H7 (cell line): ENCODE results near the gene CACNA1B. TPM values are rescaled to one million over a fixed set of nuclear protein-coding genes. Genes with fewer than 3 reads are reported as not detected.
A peak's percentile ranks its signal among the peaks of the same experiment; 100 is the strongest.
"Not testable (repeated sequence)": the region's sequence is repeated elsewhere in the genome, so short reads cannot be mapped to it uniquely, and the experiment has no call there.

Experiments
- DNase-seq: peaks from one replicate; pipeline ENCODE4 v3.0.0; 2012
- H3K27me3 ChIP-seq: 2 replicates; pipeline ENCODE4 v1.6.0; 2011; ENCODE audit warnings: mild to moderate bottlenecking, low read length; ENCODE audit not compliant: control insufficient read depth, insufficient read depth
- H3K36me3 ChIP-seq: replicated peaks from 2 replicates; pipeline ENCODE4 v1.5.1; 2011; ENCODE audit warnings: low read length; ENCODE audit not compliant: control insufficient read depth, insufficient read depth
- H3K4me3 ChIP-seq: 2 replicates; pipeline ENCODE4 v1.5.1; 2011; ENCODE audit warnings: low read depth, mild to moderate bottlenecking, control low read depth, low read length, moderate library complexity; ENCODE audit not compliant: insufficient read depth
- total RNA-seq: library from RNA; depleted of rRNA; stranded (reverse); fragments of >200 nt; shearing (Covaris generic); gene quantifications from 2 replicates; pipeline ENCODE4 v1.2.3, GENCODE V29; 2014

The CACNA1B gene
- total RNA-seq, 1 experiment from 2014 or later, result 1.4 TPM

DNA sequence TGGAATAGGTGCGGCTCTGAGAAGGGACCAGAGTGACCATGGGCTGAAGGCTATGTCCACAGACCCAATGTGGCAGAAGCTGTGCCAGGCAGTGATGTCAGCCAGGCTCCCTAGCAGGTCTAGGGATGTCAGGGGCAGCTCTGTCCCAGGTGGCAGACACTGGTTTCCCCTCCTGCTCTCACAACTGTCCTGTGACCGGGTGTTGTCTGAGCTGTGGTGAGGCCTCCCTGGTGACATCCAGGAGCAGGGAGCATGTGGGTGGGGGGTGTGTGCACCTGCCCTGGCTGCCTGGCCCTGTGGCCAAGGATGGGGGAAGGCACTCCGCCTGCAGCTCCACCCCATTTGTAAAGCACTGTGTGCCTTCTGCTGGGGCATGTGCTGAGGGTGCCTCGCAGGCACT, 257.0 kb downstream of the CACNA1B start:
- H3K36me3 ChIP-seq, H3K4me3 ChIP-seq: not testable (repeated sequence)

DNA sequence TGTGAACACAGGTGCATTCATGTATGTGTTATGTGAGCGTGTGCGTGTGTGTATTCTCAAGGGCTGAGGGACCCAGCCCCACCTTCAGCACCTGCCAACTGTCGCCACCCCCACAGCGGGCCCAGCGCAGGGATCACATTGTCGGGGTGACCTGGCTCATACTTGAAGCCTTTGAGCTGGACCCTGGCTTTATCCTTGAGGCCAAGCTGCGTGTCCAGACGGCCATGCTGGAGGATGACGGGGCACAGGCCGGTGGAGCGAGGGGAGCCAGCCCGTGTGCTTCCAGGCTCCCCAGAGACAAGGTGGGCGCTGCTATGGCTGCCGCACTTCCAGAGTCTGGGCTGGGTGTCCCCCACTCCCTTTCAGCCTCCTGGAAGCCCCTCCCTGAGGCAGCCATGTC, 261.5 kb downstream of the CACNA1B start:
- DNase-seq, H3K36me3 ChIP-seq, H3K27me3 ChIP-seq, H3K4me3 ChIP-seq: not testable (repeated sequence)

More for the DNA sequence above, 257.0 kb downstream of the CACNA1B start:
- DNase-seq, result peak; percentile 6
- H3K27me3 ChIP-seq, result not testable (repeated sequence)

DNA sequence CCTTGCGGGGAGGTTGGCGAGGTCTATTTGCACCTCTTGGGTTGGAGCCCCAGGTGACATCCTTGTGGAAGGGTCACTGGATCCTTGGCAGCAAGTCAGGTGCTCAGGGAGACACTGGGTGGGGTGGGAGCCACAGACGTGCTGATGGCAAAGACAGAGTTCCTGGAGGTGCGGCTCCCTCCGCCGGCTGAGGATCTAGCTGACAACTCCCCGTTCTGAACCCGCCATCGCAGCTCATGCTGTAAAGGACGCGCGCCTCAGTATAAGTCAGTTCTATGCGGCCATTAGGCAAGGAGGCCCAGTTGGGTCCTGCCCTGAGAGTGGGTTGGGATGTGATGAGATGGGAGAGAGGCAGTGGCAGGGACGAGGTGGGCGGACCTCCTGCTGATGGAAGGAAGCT, 263.4 kb downstream of the CACNA1B start:
- not testable (repeated sequence) for H3K36me3 ChIP-seq, H3K4me3 ChIP-seq, H3K27me3 ChIP-seq
- DNase-seq, result peak; percentile 8

DNA sequence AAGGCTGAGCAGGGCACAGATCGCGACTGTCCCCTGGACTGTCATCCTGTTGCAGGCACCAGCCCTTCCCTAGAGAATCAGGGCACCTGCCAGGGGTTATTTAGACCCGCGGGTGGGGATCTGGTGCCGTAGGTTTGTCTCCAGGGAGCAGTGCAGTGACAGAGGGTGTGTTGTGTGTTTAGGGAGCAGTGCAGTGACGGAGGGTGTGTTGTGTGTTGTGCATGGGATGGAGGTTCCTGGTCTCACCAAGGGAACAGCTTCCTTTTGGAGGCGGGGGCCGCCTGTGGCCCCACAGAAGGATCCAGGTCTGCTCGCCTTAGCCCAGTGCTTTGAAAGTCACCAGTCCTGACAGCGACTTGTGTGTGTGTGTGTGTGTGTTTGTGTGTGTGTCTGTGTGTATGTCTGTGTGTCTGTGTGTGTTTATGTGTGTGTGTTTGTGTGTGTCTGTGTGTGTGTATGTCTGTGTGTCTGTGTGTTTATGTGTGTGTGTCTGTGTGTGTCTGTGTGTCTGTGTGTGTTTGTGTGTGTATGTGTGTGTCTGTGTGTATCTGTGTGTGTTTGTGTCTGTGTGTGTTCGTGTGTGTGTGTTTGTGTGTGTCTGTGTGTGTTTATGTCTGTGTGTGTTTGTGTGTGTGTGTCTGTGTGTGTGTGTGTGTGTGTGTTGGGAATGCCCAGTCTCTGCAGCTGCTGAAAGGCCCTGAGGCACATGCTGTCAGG, 265.1 kb downstream of the CACNA1B start:
- H3K36me3 ChIP-seq, DNase-seq, H3K27me3 ChIP-seq: not testable (repeated sequence)

DNA sequence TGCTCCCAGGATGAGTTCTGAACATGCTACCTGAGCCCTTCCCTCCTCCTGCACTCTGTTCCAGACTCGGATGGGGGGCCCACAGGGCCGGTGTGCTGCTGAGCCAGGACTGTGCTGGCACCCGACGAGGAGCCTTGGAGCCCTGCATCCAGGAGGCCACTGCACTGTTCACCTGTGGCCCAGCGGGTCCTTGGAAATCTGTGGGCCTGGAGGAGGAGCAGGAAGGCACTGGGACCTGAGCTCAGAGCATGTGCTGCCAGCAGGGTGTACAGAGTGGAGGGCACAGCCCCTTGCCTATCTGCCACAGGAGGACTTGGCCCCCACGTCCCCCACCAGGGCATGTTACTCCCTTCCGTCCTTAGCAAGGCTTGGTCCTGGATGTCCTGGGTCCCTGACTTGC, 265.9 kb downstream of the CACNA1B start:
- DNase-seq, H3K36me3 ChIP-seq, H3K4me3 ChIP-seq, H3K27me3 ChIP-seq: not testable (repeated sequence)

More for the DNA sequence above, 265.1 kb downstream of the CACNA1B start:
- H3K4me3 ChIP-seq, result not testable (repeated sequence)

DNA sequence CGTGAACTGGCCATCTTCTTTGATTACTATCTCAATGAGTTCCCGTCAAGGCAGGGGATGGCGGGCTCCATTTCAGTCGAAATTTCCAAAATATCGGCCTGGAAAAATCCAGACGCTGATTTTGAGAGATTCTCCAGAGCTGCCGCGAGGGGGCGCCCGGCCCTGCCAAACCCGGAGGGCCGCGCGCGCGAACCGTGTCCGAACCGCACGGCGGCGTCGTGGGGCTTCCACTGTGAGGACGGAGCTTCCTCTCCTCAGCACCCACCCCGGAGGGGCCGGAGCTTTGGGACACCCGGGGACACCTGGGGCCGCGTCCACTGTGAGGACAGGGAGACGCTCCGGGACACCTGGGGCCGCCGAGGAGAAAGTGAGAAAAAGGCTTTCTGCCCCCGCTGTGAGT, 270.0 kb downstream of the CACNA1B start:
- 0 out of 2 replicates have a peak overlapping the region, but pooled peaks have one; percentile 8 for H3K4me3 ChIP-seq
- H3K27me3 ChIP-seq, DNase-seq, H3K36me3 ChIP-seq: not testable (repeated sequence)

DNA sequence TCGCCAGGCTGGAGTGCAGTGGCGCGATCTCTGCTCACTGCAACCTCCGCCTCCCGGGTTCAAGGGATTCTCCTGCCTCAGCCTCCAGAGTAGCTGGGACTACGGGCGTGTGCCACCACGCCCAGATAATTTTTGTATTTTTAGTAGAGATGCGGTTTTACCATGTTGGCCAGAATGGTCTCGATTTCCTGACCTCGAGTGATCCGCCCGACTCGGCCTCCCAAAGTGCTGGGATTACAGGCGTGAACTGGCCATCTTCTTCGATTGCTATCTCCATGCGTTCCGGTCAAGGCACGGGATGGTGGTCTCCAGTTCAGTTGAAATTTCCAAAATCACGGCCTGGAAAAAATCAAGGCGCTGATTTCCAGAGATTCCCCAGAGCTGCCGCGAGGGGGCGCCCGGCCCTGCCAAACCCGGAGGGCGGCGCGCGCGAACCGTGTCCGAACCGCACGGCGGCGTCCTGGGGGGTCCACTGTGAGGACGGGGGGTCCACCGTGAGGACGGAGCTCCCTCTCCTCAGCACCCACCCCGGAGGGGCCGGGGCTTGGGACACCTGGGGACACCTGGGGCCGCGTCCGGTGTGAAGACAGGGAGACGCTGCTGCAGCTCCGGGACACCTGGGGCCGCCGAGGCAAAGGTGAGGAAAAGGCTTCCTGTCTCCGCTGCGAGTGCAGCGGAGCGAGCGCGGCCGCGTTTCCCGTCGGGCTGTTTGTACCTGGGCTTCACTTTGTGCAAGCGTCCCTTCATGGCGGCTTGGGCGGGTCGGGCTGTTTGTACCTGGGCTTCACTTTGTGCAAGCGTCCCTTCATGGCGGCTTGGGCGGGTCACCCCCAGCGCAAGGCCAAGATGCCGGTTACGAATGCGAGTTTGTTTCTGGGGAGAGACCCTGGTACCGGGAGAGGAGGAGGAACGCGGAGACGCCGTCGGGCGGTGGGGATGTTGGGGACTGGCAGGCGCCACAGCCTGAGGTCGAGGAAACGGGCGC, 272.4 kb downstream of the CACNA1B start:
- not testable (repeated sequence) for H3K27me3 ChIP-seq, DNase-seq, H3K36me3 ChIP-seq
- peak overlapping the region; percentile 24 for H3K4me3 ChIP-seq

DNA sequence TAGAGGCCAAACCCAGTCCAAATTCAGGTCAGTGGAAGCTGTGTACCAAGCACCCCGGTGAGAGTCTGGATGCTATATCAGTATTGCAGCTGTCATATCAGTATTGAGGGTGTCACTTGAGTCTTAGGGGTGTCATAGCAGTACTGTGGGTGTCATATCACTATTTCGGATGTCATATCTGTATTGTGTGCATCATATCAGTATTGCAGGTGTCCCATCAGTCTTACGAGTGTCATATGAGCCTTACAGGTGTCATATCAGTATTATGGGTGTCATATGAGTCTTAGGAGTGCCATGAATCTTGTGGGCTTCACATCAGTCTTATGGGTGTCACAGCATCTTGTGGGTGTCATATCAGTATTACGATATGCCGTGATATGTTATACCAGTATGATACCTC, 278.2 kb downstream of the CACNA1B start:
- not testable (repeated sequence) for H3K4me3 ChIP-seq, DNase-seq, H3K36me3 ChIP-seq, H3K27me3 ChIP-seq

DNA sequence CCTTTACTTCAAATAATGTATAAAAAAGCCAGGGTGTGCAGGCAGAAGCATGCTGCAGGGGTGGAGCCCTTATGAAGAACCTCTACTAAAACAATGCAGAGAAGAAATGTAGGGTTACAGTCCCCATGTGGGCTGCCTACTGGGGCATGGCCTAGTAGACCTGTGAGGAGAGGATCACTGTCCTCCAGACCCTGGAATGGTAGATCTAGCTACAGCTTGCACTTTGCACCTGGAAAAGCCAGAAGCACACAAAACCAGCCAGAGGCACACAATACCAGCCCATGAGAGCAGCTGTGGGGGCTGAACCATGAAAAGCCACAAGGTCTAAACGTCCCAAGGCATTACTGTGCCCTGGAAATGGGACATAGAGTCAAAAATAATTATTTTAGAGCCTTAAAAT, 289.2 kb downstream of the CACNA1B start:
- not testable (repeated sequence) for DNase-seq, H3K36me3 ChIP-seq, H3K4me3 ChIP-seq, H3K27me3 ChIP-seq
